DMS153 (cell line): ENCODE data around the gene MBTPS2.
A peak's percentile ranks its signal among the peaks of the same experiment; 100 is the strongest.
"Not testable (repeated sequence)": the region's sequence is repeated elsewhere in the genome, so short reads cannot be mapped to it uniquely, and the experiment has no call there.

Experiments used
- DNase-seq: peaks from one replicate; lab custom pipeline; 2025; lab: John Stamatoyannopoulos, UW

MBTPS2 gene

DNA sequence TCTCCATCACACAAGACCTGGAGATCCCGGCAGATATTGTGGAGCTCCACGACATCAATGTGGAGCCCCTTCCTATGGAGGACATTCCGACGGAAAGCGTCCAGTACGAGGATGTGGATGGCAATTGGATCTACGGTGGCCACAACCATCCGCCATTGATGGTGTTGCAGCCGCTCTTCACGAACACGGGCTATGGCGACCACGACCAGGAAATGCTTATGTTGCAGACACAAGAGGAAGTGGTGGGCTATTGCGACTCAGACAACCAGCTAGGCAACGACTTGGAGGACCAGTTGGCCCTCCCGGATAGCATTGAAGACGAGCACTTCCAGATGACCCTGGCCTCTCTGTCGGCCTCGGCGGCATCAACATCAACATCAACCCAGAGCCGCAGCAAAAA, 17.1 kb downstream of the MBTPS2 start:
- no peak for DNase-seq

DNA sequence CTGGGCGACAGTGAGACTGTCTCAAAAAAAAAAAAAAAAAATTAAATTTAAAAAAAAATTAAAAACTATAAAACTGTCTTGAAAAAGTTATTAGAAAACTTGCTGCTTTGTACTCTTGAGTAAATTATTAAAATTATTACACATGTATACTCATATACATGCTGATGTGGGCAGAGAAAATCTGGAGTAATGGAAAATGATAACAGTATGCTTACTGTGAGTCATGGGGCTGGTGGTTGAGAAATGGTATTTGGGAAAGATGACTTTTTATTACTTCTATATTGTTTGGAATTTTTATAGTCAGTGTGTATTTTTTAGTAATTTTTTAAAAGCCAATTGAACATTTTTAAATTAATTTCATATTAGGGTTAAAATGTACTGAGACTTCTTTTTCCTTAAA, 23.8 kb downstream of the MBTPS2 start:
- no peak for DNase-seq

DNA sequence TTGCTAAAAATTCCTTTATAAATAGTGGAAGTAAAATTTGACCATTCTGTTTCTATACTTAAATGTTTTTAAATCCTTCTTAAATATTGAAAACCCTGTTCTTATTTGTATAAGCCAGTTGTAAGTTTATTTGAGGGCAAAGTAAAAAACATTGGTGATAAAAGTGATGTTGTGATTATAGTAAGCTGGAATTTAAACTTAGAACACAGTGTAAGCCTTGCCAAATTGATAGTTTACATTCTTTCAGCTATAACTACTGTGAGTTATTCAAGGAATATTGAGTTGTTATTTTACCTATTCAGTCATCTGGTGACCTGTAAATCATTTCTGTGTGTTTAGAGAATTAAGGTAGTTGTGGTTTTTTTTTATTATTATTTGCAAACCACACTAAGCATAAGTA, 26.0 kb downstream of the MBTPS2 start:
- no peak for DNase-seq

DNA sequence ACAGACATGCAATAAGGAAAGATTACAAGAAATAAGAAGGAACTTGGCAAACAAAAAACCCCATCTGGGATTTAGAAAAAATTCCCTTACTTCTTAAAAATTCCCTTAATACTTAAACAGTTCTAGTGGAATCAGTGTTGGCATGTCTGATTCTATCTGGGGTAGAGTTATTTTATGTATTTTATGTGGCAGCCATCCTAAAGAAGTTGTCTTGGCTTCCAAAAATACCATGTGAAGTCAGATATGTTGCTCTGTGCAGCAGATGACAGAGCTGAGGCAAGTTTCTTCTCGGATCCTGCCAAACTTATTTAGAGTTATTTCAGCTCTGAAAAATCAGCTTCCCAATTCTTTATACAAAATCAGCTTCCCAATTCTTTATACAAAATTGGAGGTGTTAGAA, 31.1 kb downstream of the MBTPS2 start:
- DNase-seq, result no peak

DNA sequence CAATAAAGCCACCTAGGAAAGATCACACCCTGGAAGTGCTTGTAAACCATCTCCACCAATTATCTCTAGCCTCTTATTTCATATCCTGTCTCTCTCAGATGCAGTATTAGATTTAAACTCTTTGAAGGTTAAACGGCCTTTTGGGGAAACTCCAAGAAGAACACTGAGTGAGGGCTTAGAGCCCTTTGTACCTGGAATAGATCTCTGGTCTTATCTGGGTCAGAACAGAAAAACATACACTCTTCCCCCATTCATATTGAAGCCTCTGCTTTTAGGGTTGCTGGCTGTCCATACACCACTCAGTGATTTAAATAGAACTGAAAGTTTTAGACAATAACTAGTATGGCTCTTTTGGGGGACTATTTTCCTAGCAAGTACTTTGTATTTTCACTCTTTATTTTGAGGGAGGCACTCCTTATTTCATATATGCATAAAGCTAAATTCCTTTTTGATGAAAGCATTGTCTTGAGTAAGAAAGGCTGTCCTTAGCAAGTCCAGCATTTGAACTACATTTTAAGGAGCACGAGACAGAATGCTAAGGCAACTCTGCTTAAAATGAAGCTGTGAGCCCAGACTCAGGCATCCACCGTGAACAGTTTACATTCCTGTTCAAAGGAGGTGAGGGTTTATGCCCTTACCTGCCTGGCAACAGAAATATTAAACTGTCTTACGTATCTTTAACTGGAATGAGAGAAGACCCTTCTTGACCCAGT, 33.8 kb downstream of the MBTPS2 start:
- DNase-seq, result no peak

DNA sequence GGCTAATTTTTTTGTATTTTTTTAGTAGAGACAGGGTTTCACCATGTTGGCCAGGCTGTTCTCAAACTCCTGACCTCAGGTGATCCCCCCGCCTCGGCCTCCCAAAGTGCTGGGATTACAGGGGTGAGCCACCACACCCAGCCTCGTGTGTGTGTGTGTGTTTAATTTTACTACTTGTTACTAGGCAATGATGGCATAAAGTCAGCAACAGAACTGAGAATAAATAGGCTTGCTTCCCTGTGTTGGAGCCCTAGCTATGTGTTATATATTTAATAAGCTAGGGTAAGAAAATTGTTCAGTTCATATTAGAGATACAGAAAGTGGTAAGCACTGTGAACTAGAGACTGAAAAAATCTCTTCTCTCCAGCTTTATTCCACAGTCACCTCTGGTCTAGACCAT, 34.8 kb downstream of the MBTPS2 start:
- DNase-seq, result not testable (repeated sequence)

DNA sequence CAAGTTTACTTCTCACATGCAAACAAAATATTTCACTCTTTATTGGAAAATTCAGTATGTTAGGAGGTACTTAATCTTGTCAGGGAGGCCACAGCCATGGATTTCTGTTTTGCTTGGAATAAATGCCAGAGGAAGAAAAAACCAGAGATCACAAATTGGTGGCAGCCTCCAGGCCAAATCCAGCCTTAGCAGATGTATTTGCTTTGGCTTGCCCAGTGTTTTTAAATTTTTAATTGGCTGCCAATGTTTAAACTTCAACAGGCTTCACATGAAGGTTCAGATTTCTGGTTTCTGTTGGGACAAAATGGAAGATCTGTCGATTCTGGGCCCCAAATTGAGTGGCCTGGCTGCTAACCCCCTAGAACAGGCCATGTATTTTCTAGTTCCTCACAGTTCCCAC, 35.6 kb downstream of the MBTPS2 start:
- DNase-seq, result no peak

DNA sequence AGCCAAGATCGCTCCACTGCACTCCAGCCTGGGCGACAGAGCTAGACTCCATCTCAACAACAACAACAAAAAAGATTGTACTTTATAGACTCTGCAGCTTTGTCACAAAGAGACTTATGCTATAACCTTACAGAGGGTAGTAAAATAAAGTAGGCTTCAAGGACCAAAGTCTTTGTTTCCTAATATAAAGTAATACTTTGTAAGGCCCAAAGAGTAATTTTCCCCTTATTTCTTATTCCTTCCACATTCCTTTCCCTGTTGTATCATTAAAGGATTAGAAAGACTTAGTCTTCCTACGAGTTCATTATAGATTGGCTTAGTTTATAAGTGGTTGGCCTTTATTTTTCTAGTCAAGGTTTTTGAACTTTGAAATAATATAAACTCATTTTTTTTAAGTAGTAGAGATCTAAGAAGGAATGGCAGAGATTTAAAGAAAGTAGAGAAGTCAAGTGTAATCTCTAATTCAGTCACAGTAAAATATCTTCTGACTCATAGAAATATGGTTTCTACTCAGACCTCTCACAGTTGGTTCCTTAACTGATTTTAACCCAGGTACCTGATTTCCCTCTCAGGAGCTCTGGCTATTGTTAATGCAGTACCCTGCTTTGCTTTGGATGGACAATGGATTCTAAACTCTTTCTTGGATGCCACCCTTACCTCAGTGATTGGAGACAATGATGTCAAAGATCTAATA, 42.6 kb downstream of the MBTPS2 start:
- no peak for DNase-seq

DNA sequence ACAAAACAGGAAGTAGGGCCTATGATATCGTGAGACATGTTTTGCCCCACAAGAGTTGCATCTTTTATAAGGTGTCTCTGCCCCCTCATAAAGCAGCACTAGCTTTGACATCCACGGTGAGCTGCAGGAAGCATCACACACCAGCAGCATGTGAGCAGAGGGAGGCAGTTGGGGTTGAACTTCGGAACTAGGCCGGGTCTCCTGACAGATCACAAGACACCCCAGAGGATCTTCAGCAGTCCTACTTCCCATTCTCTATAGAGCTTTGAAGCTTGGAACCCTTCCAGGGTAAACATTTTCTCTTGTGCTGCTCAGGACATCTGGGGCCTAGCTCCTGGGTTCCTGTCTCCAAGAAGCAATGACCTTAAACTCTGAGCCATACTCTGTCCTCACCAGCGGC, 43.8 kb downstream of the MBTPS2 start:
- DNase-seq, result no peak

DNA sequence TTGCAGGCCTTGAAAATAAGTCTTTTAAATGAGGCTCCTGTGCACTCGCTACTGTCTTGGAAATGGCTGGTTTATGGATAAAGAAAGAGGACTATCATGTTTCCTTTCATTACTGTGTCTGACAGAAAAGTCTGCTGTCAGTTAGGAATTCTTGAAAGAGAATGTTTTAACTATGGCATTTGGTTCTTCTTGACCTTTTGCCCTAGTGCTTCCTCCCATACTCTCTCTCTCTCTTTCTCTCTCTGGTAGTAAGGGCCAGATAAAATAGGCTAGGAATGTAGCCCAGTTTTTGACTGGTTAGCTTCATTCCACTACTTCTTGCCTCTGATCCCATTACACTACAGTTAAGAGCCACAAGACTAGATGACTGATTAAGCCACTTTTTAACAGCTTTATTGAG, 46.2 kb downstream of the MBTPS2 start:
- DNase-seq, result no peak

DNA sequence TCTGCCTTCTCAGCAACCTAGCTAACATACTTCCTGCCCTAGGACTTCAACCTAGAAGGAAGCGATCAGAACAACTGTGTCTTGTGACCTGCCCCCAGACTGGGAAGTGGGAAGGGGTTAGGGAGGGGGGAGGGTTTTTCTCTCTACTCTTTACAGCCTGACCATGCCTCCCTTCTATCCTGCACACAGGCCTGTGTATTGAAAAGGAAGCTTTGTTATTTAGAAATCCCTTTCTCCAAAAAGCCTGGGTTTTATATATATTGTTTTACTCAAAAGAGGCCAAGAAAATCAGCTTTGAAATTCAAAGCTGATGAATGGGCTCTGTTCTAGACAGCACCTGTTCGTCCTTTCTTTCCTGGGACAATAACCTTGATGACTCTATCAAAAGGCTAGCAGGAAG, 65.9 kb downstream of the MBTPS2 start:
- DNase-seq, result peak; percentile 55

DNA sequence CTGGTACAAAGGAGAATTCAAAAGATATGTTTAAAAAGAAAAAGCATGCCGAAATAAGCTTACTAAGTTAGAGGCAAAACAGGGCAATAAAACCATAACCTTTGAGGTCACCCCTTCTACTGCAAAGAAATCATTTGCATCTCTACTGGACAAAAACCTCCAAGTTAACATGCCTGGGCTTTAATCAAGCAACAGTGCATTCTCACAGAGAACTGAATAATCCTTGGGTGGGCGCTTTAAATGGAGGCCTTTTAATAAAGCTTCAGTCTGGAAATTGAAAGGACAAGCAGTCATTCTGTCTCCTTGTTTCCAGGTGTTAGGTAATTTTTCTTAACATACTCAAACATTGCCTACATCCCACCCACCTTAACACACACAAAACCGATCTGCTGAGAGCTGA, 66.5 kb downstream of the MBTPS2 start:
- no peak for DNase-seq

DNA sequence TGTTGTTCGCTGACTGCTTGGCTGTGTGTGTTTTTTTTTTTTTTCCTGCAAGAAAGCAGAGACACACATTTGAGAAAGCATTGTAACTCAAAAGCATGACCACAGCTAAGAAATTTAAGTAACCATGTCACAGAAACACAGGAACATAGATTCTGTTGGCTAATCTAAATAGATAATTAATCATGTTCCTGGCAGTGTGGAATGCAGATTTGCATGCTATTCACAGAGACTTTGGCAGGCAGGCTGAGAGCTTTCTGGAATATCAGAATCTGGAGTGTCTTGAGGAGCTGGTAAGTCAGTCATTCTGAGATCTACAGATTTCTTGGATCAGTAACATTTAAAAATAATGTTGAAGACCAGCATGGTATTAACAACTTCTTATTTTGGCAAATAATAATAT, 67.8 kb downstream of the MBTPS2 start:
- no peak for DNase-seq

DNA sequence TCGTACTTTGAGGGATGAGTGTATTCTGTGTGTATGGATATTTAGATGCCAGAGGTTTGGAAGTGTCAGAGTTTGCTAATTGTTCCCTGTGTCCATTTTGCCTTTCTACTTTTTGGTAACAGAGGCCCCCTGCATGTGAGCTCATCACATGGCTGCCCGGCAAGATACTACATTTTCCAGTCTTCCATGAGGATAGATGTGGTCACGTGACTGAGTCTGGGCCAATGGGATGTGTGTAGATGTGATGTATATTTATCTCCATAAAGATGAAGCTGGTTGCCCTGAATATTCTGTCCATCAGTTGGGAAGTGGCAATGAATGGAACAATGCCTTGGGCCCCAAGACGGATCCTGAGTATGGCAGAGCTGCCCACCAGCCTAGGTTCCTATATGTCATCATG, 72.1 kb downstream of the MBTPS2 start:
- DNase-seq, result no peak

DNA sequence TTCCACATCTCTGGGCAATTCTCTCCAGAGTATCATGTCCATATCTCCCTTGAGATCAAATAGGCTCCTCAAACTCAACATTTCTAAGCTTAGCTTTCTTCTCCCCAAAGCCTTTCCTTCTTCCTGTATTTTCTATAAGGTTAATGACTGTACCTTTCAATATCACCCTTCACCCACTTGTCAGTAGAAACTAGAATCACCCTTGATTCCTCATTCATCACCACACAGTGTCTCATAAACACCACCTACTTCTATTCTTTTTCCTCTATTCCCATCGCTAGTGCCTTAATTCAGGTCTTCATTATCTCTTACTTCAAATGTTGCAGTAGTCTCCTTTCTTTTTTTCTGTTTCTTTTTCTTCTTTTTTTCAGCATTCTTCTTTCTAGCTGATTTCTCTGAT, 72.8 kb downstream of the MBTPS2 start:
- no peak for DNase-seq

DNA sequence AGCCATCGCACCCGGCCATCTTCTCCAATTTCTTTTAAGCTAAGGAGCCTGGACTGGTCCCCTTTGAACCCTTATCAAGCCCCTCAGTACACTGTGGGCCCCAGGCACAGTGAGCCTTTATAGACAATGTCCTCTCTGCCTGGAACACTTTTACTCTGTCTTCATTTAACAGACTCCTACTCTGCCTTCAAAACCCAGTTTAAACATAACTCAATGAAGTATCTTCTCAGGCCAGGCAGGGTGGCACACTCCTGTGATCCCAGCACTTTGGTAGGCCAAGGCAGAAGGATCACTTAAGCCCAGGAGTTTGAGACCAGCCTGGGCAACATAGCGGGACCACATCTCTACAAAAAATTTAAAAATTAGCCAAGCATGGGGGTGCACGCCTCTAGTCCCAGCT, 73.6 kb downstream of the MBTPS2 start:
- DNase-seq, result no peak

DNA sequence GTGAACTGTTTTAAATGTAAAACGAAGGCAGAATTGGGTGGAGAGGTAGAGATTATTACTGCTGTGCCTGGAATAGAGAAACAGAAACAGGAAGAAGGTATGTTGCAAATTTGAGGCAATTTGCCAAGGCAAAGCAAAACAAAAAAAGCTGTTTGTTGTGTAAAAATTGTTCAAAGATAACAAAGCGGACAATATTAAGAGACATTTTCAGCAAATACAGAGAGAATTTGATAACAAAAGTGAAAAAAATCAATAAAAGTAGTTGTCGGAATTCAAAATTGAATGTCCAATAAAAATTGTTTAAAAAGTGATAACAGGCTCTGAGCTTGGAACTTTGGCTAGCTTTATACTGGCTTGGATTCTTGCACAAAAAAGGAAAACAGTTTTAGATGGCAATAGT, 86.7 kb downstream of the MBTPS2 start:
- no peak for DNase-seq

DNA sequence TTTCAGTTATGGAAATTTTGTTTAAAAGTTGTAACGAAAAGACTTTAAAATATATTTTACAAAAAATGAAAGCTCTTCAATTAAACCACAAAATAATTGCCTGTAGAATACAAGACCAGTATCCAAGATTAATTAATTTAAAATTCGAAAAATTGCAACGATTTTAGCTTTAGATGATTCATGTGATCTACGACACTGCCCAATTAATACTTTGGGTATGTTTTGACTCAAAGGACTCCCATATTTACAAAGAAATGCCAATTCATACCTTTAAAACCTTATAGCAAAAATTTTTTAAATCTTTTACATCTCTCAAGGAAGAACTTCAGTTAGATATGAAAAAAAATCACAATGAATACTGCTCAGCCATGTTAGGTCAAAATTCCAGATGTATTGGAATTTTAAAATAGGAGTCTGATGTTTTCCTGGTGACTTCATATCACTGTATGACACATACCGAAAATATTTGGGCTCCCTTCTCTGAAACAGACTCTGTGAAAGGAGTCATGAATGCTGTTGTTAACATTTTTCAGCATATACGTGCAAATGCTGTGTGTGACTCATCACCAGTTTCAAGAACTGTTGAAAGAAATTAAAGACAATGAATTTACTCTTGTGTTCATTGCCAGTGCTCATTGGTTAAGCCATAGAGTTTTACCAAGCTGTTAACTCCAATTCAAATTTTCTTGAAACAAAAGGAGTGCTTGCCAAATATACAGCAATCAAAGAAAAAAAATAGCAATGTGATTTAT, 87.3 kb downstream of the MBTPS2 start:
- DNase-seq, result no peak

DNA sequence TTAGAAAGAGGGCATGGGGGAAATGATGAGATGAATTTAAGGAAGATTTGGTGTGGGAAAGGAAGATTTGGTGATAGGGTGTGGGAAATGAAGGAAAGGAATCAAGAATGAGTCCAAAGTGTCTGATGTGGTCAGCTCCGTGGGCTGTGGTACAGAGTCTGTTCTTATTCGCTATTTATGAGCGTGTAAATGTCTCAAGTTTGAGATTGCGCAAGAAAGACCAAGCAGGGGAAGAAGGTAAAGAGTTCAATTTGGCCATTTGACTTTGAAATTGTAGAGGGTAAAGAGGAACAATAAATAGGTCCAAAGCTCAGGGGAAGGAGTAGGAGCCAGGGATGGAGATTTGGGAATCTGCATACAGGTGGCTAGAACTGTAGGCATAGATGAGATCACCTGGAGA, 89.8 kb downstream of the MBTPS2 start:
- no peak for DNase-seq

DNA sequence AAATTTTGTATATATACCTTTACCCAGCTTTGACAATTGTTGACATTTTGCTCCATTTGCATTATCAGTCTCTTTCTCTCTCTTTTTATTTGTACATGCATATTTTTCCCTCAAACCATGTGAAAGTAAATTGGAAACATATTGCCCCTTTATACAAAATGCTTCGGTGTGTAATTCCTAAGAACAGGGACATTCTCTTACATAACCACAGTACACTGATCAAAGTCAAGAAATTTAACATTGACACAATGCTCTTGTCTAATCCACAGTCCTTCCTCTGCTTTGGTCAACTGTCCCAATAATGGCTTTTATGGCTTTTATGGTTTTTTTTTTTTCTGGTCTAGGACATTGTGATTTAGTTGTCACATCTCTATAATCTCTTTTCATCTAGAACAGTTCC, 91.6 kb downstream of the MBTPS2 start:
- no peak for DNase-seq

DNA sequence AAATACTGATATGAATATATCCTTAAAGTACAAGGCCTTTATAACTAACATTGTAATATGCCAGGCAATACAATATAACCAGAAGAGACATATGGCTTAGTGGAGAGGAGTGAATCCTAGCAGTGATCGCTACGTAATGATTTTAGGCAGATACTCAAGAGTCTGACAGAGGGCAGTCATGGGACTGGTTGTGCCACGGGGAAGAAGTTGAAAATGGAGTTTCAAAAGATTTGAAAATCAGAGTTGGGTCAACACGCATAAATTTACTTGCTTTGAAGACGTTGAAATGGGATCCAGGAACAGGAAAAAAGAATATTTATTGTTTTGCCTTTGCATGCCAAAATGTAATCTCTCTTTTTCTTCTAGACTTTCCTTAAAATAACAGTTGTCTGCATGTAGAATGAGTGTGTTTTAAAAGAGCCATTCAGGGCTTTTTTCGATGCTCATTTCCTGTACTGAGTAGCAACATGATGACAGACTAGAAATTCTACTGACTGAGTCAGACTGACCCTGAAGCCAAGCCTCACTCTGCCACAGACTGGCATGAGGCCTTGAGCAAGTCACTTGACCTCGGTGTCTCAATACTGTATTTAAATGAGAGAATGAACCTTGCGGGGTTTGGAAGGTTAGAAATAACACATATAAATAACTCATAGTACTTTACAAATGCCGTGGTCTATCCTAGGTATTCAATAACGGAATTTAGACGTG, 93.0 kb downstream of the MBTPS2 start:
- no peak for DNase-seq

DNA sequence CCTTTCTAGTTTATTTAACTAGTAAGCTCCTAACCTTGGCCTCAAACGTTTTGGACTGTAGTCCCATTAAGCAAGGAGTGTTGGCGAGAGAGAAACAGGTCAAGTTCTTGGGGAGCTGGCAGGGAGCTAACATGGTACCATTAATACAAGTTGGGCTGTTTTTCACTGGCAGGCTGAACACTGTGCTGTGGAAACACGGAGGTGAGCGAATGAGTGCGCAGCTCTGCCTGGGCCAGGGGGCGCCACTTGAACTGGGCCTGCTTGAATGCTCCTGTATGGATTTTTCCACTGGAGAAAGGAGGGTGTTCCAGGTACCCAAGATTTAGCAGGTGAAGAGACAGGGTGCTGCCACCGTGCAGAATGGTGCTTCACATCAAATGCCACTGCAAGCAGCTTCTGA, 93.7 kb downstream of the MBTPS2 start:
- DNase-seq, result no peak

DNA sequence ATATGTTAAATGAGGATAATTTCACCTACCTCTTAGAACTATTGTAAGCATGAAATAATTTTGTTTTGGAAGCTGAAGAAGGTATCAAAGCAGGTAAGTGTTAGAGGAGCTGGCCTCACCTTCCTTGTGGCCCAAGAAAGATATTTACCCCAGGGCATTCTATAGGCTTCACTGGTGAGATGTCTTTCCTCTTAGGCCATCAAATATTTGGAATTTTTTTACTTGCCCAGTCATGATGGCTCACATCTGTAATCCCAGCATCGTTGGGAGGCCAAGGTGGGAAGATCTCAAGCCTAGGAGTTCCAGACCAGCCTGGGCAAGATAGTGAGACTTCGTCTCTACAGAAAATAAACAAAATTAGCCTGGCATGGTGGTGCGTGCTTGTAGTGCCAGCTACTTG, 95.0 kb downstream of the MBTPS2 start:
- DNase-seq, result no peak
